ENCODE data around the gene FN3KRP. TPM values are rescaled to one million over a fixed set of nuclear protein-coding genes. Genes with fewer than 3 reads are reported as not detected.

The FN3KRP gene
- total and polyA plus RNA-seq, 2 of the 13 experiments (the other 11 are each of a cell fraction or from before 2014, with no cell fraction given), result 22.4 to 28.2 TPM

DNA sequence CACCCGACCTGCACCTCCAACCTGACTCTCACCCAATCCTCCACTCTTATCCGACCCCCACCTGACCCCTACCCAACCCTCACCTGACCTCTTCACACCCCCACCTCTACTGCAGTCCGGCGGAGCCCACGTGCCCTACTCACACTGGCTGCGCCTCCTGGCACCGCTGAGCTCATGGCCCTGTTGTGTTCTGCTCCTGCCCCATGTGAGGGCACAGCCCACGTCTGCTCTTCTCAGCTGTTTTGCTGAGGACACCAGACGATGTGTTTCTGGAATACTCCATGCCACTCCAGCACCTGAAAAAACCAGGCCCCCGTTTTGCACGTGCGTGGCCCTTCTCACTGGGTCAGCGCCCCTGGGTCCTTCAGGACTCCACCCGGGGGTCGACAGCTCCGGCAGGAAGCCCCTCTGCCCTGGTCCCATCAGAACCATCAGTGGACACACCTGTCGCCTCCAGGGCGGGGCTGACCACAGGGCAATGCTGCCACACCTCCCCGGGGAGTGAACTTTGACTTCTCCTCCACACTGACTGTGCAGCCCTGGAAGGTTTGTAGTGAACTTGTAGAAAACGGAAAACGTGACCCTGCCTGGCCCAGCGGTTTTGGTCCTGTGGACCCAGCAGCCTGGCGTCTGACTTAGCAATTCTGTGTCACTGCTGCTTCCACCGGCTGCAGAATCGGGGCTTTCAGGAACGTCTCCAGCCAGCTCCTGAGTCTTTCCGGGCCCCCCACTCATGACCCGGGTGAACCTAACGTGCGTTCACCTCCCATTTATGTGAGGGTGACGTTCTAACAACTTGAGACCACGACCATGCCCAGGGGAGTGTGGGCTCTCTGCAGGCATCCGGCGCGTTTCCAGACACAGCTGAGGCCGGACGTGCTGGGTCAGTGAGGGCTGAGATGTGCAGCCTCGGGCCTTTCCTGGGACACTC lies 12.3 kb upstream of the FN3KRP start (continued):
- TF ChIP-seq TFAP4 (IDR thresholded peaks at IDR 0.05; ENCODE audit: borderline replicate concordance, low read depth) (no peak), ZNF598 (CRISPR knock-in tag; IDR thresholded peaks at IDR 0.05; ENCODE audit: borderline replicate concordance) (no peak), TBX2 (CRISPR knock-in tag; IDR thresholded peaks at IDR 0.05; ENCODE audit: borderline replicate concordance) (peak; percentile 63; the same call in 1 of the 2 replicates), ZEB1 (IDR thresholded peaks at IDR 0.05; ENCODE audit: insufficient replicate concordance, low read depth) (peak; percentile 81), TBL1XR1 (IDR thresholded peaks at IDR 0.05; ENCODE audit: borderline replicate concordance, low read length, partially characterized antibody) (no peak), GATA4 (IDR thresholded peaks at IDR 0.05; ENCODE audit: borderline replicate concordance, low read depth) (no peak), NR2F1 (CRISPR knock-in tag; IDR thresholded peaks at IDR 0.05) (peak; percentile 25 to 43; a peak in 2 of 4 replicates), GATAD2A (CRISPR knock-in tag; IDR thresholded peaks at IDR 0.05) (peak; percentile 41; the same call in 1 of the 2 replicates), BCL6 (CRISPR knock-in tag; IDR thresholded peaks at IDR 0.05) (peak; percentile 52), ZFAT (CRISPR knock-in tag; conservative IDR thresholded peaks at IDR 0.05) (no peak), ZNF761 (CRISPR knock-in tag; conservative IDR thresholded peaks at IDR 0.05) (0 out of 2 replicates have a peak, but pooled peaks have one; percentile 68), RBM22 (optimal IDR thresholded peaks at IDR 0.05; ENCODE audit: low read length) (no peak), SRF (IDR thresholded peaks at IDR 0.05; ENCODE audit: low read depth, low read length) (no peak), NFYC (CRISPR knock-in tag; IDR thresholded peaks at IDR 0.05) (no peak), POGK (CRISPR knock-in tag; conservative IDR thresholded peaks at IDR 0.05) (0 out of 2 replicates have a peak, but pooled peaks have one; percentile 35), ATF7-NPFF (CRISPR knock-in tag; IDR thresholded peaks at IDR 0.05; ENCODE audit: low read depth) (0 out of 2 replicates have a peak, but pooled peaks have one; percentile 34), ZNF670 (CRISPR knock-in tag; IDR thresholded peaks at IDR 0.05; ENCODE audit: borderline replicate concordance) (no peak), SOX5 (CRISPR knock-in tag; IDR thresholded peaks at IDR 0.05; ENCODE audit: borderline replicate concordance) (0 out of 2 replicates have a peak, but pooled peaks have one; percentile 22)
- TF ChIP-seq, protein P1, sequence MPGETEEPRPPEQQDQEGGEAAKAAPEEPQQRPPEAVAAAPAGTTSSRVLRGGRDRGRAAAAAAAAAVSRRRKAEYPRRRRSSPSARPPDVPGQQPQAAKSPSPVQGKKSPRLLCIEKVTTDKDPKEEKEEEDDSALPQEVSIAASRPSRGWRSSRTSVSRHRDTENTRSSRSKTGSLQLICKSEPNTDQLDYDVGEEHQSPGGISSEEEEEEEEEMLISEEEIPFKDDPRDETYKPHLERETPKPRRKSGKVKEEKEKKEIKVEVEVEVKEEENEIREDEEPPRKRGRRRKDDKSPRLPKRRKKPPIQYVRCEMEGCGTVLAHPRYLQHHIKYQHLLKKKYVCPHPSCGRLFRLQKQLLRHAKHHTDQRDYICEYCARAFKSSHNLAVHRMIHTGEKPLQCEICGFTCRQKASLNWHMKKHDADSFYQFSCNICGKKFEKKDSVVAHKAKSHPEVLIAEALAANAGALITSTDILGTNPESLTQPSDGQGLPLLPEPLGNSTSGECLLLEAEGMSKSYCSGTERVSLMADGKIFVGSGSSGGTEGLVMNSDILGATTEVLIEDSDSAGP (CRISPR knock-in tag; IDR thresholded peaks at IDR 0.05; ENCODE audit: borderline replicate concordance), result peak; percentile 61; the same call in 1 of the 2 replicates
- TF ChIP-seq, protein P2, sequence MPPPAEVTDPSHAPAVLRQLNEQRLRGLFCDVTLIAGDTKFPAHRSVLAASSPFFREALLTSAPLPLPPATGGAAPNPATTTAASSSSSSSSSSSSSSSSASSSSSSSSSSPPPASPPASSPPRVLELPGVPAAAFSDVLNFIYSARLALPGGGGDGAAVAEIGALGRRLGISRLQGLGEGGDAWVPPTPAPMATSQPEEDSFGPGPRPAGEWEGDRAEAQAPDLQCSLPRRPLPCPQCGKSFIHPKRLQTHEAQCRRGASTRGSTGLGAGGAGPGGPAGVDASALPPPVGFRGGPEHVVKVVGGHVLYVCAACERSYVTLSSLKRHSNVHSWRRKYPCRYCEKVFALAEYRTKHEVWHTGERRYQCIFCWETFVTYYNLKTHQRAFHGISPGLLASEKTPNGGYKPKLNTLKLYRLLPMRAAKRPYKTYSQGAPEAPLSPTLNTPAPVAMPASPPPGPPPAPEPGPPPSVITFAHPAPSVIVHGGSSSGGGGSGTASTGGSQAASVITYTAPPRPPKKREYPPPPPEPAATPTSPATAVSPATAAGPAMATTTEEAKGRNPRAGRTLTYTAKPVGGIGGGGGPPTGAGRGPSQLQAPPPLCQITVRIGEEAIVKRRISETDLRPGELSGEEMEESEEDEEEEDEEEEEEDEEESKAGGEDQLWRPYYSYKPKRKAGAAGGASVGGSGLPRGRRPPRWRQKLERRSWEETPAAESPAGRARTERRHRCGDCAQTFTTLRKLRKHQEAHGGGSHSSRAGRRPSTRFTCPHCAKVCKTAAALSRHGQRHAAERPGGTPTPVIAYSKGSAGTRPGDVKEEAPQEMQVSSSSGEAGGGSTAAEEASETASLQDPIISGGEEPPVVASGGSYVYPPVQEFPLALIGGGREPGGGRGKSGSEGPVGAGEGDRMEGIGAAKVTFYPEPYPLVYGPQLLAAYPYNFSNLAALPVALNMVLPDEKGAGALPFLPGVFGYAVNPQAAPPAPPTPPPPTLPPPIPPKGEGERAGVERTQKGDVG (CRISPR knock-in tag; IDR thresholded peaks at IDR 0.05; ENCODE audit: borderline replicate concordance), result peak; percentile 76; the same call in 1 of the 2 replicates
